HG03457 (cell line): ENCODE data around the gene ATP5IF1.

Source experiments
- ATAC-seq: cut with Tn5 transposase; IDR thresholded peaks from one replicate; pipeline ENCODE4 v1.9.1; 2021; ENCODE audit warnings: moderate number of reproducible peaks; ENCODE audit not compliant: unreplicated experiment

The ATP5IF1 gene

GRCh38 chr1:28264897-28265296 lies 29.0 kb downstream of the ATP5IF1 start:
- no peak for ATAC-seq

GRCh38 chr1:28265577-28265976 lies 29.7 kb downstream of the ATP5IF1 start:
- no peak for ATAC-seq

- ATAC-seq, result no peak
These were observed 31.0 kb downstream of the ATP5IF1 start for GRCh38 chr1:28266920-28267322.

GRCh38 chr1:28267633-28268032 lies 31.7 kb downstream of the ATP5IF1 start:
- no peak for ATAC-seq

- ATAC-seq, result no peak
These were observed 33.6 kb downstream of the ATP5IF1 start for GRCh38 chr1:28269529-28269928.

GRCh38 chr1:28272215-28272852 lies 36.4 kb downstream of the ATP5IF1 start:
- no peak for ATAC-seq

- no peak for ATAC-seq
These were observed 37.4 kb downstream of the ATP5IF1 start for GRCh38 chr1:28273216-28273860.

GRCh38 chr1:28278763-28279162 lies 42.8 kb downstream of the ATP5IF1 start:
- ATAC-seq, result no peak

- ATAC-seq, result no peak
These were observed 43.8 kb downstream of the ATP5IF1 start for GRCh38 chr1:28279721-28280120.

- ATAC-seq, result no peak
These were observed 44.6 kb downstream of the ATP5IF1 start for GRCh38 chr1:28280501-28280900.

GRCh38 chr1:28280977-28281381 lies 45.1 kb downstream of the ATP5IF1 start:
- no peak for ATAC-seq

- no peak for ATAC-seq
These were observed 45.9 kb downstream of the ATP5IF1 start for GRCh38 chr1:28281608-28282425.

- no peak for ATAC-seq
These were observed 46.8 kb downstream of the ATP5IF1 start for GRCh38 chr1:28282426-28283407.

GRCh38 chr1:28286111-28286510 lies 50.2 kb downstream of the ATP5IF1 start:
- ATAC-seq, result no peak
